Right lobe of liver (tissue), 6 donors: ENCODE data around the gene APOC4. TPM values are rescaled to one million over a fixed set of nuclear protein-coding genes. Genes with fewer than 3 reads are reported as not detected.

ENCODE experiments used
- ATAC-seq, 4 donors: fragments of 200-7000 bp; cut with Tn5 transposase; one replicate each; pipeline ENCODE4 v1.9.1; 2020; ENCODE audit warnings: mild to moderate bottlenecking in 4 of 4, moderate library complexity in 4 of 4
- DNase-seq, 3 donors: peaks; one replicate each; pipeline ENCODE4 v3.0.0-alpha.2; 2020
- H3K27ac ChIP-seq, 3 donors: fragments of 200-600 bp; one replicate each; pipeline ENCODE4 v1.8.0; 2022
- H3K27me3 ChIP-seq, 2 donors: fragments of 200-600 bp; one replicate each; pipeline ENCODE4 v1.8.0; 2022
- H3K36me3 ChIP-seq, 4 donors: fragments of 200-600 bp; sonication (generic) in 1 of 4; one replicate each; pipeline versions ENCODE4 v1.5.1 to v1.8.0; 2017 to 2022; ENCODE audit warnings: control low read depth in 1 of 4
- H3K4me1 ChIP-seq, 4 donors: fragments of 200-600 bp; sonication (generic) in 1 of 4; one replicate each; pipeline versions ENCODE4 v1.5.1 to v1.8.0; 2017 to 2022; ENCODE audit warnings: control low read depth in 1 of 4
- H3K4me3 ChIP-seq, 3 donors: fragments of 200-600 bp; one replicate each; pipeline ENCODE4 v1.8.0; 2022
- H3K9me3 ChIP-seq, 4 donors: fragments of 200-600 bp; sonication (generic) in 1 of 4; one replicate each; pipeline versions ENCODE4 v1.5.1 to v1.8.0; 2017 to 2022; ENCODE audit warnings: control low read depth in 1 of 4
- POLR2A ChIP-seq: fragments of 450-650 bp; IDR thresholded peaks from one replicate; pipeline ENCODE4 v1.6.1; 2017; ENCODE audit warnings: antibody characterized with exemption, mild to moderate bottlenecking
- WGBS: methylation state at CpG from one replicate; pipeline ENCODE4 v1.1.6; 2018; ENCODE audit warnings: low coverage, low lambda C conversion rate; ENCODE audit not compliant: insufficient coverage; ENCODE audit errors: missing lambda C conversion rate; 5-methylcytosine and 5-hydroxymethylcytosine counted together
- intact Hi-C, 2 donors: fragments of 100-400 bp; cut with DNase I; formaldehyde crosslinking; loops; one replicate each; pipeline versions ENCODE4 v1.11.2 to v1.14.1; 2022
- total RNA-seq, 6 experiments: library from RNA; depleted of rRNA in 2 of 6; stranded (reverse); fragments of >200 nt in 2 of 6; fragmentation: NEBNext Ultra II Directional in 3 of 6; extraction: Animal tissue kit (Norgen Biotek cat#: 25700) in 3 of 6; gene quantifications; one replicate each; pipeline versions ENCODE4 v1.1.0 to v1.2.4, GENCODE V29; 2016 to 2023
- TF ChIP-seq, protein P1 (sequence below), 4 donors: fragments of 200-600 bp in 3 of 4; fragments of 450-650 bp in 1 of 4; IDR thresholded peaks; one replicate each; pipeline versions ENCODE4 v1.5.1 to v1.8.0; 2016 to 2022; ENCODE audit warnings: antibody characterized with exemption in 4 of 4, mild to moderate bottlenecking in 2 of 4
- donor health status: DM: no; HTN: yes; CAD: no.
- donor health status: DM: no; HTN: no; CAD: no.
- donor health status: DM: no; HTN: no; CAD: no.
- donor health status: DM: no; HTN: yes; CAD: no.
- donor health status: DM: no; HTN: yes; CAD: no.

APOC4 gene
- total RNA-seq, 6 experiments from 2014 or later, result 55.6 to 462 (median 203) TPM

GRCh38 chr19:44993526-44993925 lies 51.5 kb downstream of the APOC4 start:
- WGBS, result 65% methylated on average over 2 of the region's 6 CpGs
- H3K27me3 ChIP-seq, result no peaks in the 10 kb centered on the region
- DNase-seq (no peak), ATAC-seq (no peak)
- H3K9me3 ChIP-seq, result no peaks in the 10 kb centered on the region
- no peak overlapping the region for H3K27ac ChIP-seq
- TF ChIP-seq POLR2A, result no peak
- TF ChIP-seq, protein P1, sequence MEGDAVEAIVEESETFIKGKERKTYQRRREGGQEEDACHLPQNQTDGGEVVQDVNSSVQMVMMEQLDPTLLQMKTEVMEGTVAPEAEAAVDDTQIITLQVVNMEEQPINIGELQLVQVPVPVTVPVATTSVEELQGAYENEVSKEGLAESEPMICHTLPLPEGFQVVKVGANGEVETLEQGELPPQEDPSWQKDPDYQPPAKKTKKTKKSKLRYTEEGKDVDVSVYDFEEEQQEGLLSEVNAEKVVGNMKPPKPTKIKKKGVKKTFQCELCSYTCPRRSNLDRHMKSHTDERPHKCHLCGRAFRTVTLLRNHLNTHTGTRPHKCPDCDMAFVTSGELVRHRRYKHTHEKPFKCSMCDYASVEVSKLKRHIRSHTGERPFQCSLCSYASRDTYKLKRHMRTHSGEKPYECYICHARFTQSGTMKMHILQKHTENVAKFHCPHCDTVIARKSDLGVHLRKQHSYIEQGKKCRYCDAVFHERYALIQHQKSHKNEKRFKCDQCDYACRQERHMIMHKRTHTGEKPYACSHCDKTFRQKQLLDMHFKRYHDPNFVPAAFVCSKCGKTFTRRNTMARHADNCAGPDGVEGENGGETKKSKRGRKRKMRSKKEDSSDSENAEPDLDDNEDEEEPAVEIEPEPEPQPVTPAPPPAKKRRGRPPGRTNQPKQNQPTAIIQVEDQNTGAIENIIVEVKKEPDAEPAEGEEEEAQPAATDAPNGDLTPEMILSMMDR (IDR thresholded peaks at IDR 0.05), result no peak
- H3K4me1 ChIP-seq, result no peaks in the 10 kb centered on the region
- intact Hi-C loops, result no loop called here
- peaks cover 0 to 25% (median 12%) of the 10 kb centered on the region in 4 donors for H3K36me3 ChIP-seq
- H3K4me3 ChIP-seq, result no peak overlapping the region

DNA sequence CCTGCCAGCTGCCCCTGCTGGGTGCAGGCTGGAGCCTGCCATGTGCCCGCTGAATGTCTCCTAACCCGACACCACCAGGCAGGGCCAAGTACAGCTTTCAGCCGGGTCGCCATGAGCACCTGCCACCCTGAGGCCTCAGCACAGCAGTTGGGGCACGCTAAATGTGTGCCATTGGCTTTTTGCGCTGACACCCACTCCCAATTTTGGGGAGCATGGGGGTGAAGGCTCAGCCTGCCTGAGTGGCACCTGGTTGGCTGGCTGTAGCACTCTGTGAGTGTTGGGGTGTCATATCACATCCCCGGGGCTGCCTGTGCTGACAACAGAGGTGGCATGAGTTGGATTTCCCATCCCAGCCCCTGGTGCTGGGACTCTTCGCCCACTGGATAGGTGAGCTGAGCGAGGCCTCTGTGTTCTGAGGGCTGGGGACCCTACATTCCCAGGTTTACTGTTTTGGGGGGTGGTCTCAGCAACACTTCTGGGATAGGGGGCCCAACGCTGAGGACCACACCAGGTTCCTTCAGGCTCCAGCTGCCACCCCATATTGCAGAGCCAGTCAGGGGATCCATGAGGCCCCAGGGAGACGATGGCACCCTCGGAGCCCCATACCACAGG lies 52.0 kb downstream of the APOC4 start:
- no peaks in the 10 kb centered on the region for H3K4me1 ChIP-seq
- intact Hi-C loops, result no loop called here
- no CpG with 5 or more reads among the region's 12 CpGs for WGBS
- no peaks in the 10 kb centered on the region for H3K27me3 ChIP-seq
- H3K4me3 ChIP-seq, result no peak overlapping the region
- H3K36me3 ChIP-seq, result peaks cover 0 to 20% (median 10%) of the 10 kb centered on the region in 4 donors
- ATAC-seq, result peak in 1 of 4 donors; percentile 17
- no peaks in the 10 kb centered on the region for H3K9me3 ChIP-seq
- no peak overlapping the region for H3K27ac ChIP-seq
- no peak for DNase-seq
- TF ChIP-seq POLR2A, result no peak
- TF ChIP-seq, protein P1 (IDR thresholded peaks at IDR 0.05), result no peak

Other genes starting within 250 kb of the APOC4 start
- not detected for gene CEACAM16, start 243.1 kb upstream of the APOC4 start, total RNA-seq
- 10 to 100 TPM; 24.1 to 95.6 (median 31.3) TPM for gene BCL3, start 193.5 kb upstream of the APOC4 start, total RNA-seq
- 10 to 100 TPM in 5 of 6 experiments, 1 to 10 TPM in 1; 9.8 to 19.4 (median 15.6) TPM for gene CBLC, start 164.3 kb upstream of the APOC4 start, total RNA-seq
- 10 to 100 TPM; 26.5 to 48.3 (median 32.7) TPM for gene BCAM, start 133.1 kb upstream of the APOC4 start, total RNA-seq
- gene NECTIN2, start 95.9 kb upstream of the APOC4 start, total RNA-seq, result 100 to 1,000 TPM in 1 of 6 experiments, 10 to 100 TPM in 5; 63.5 to 127 (median 87.4) TPM
- gene TOMM40, start 51.0 kb upstream of the APOC4 start, total RNA-seq, result 10 to 100 TPM; 24.9 to 82.6 (median 26.7) TPM
- 1,000 to 10,000 TPM; 3,480 to 8,780 (median 4,667) TPM for gene APOE, start 36.4 kb upstream of the APOC4 start, total RNA-seq
- 1,000 to 10,000 TPM; 4,903 to 7,393 (median 5,741) TPM for gene APOC1, start 27.6 kb upstream of the APOC4 start, total RNA-seq
- 1,000 to 10,000 TPM; 1,740 to 7,868 (median 2,043) TPM for gene APOC2, start 3.8 kb downstream of the APOC4 start, total RNA-seq
- gene CLPTM1, start 13.1 kb downstream of the APOC4 start, total RNA-seq, result 10 to 100 TPM; 78.7 to 90.6 (median 83.9) TPM
- gene RELB, start 59.2 kb downstream of the APOC4 start, total RNA-seq, result 10 to 100 TPM in 1 of 6 experiments, 1 to 10 TPM in 5; 1.2 to 21.4 (median 7.2) TPM
- gene CLASRP, start 96.8 kb downstream of the APOC4 start, total RNA-seq, result 10 to 100 TPM; 30.5 to 66.8 (median 44.8) TPM
- gene ZNF296, start 134.2 kb downstream of the APOC4 start, total RNA-seq, result under 1 TPM in 5 of 6 experiments, not detected in 1; 0.16 to 0.47 (median 0.35) TPM
- 10 to 100 TPM; 10.9 to 27.5 (median 14.0) TPM for gene GEMIN7, start 137.0 kb downstream of the APOC4 start, total RNA-seq
- 10 to 100 TPM; 10.1 to 14.3 (median 11.0) TPM for gene PPP1R37, start 150.9 kb downstream of the APOC4 start, total RNA-seq
- under 1 TPM in 1 of 6 experiments, not detected in 5; 0.06 TPM for gene NKPD1, start 218.7 kb downstream of the APOC4 start, total RNA-seq
- gene TRAPPC6A, start 236.0 kb downstream of the APOC4 start, total RNA-seq, result 10 to 100 TPM; 13.1 to 33.3 (median 23.7) TPM
- 10 to 100 TPM in 1 of 6 experiments, 1 to 10 TPM in 5; 4.7 to 17.0 (median 6.1) TPM for gene BLOC1S3, start 236.5 kb downstream of the APOC4 start, total RNA-seq